ENCODE data around the gene MIS18BP1.
"Not testable (repeated sequence)": the region's sequence is repeated elsewhere in the genome, so short reads cannot be mapped to it uniquely, and the experiment has no call there.

MIS18BP1 gene

GRCh38 chr14:45246151-45246550, 6.9 kb downstream of the MIS18BP1 start:
- no peak for DNase-seq (ENCODE audit: low read depth)

GRCh38 chr14:45242706-45243105, 10.3 kb downstream of the MIS18BP1 start:
- DNase-seq (ENCODE audit: low read depth), result no peak

GRCh38 chr14:45238988-45239387, 14.0 kb downstream of the MIS18BP1 start:
- no peak for DNase-seq (ENCODE audit: low read depth)

- no peak for DNase-seq (ENCODE audit: low read depth)
Observed at GRCh38 chr14:45227566-45227965, 25.4 kb downstream of the MIS18BP1 start.

- no peak for DNase-seq (ENCODE audit: low read depth)
Observed at GRCh38 chr14:45222485-45223262, 30.3 kb downstream of the MIS18BP1 start.

GRCh38 chr14:45214341-45214740, 38.7 kb downstream of the MIS18BP1 start:
- DNase-seq (ENCODE audit: low read depth), result not testable (repeated sequence)

- DNase-seq (ENCODE audit: low read depth), result not testable (repeated sequence)
Observed at GRCh38 chr14:45213716-45214115, 39.3 kb downstream of the MIS18BP1 start.

GRCh38 chr14:45212231-45212630, 40.8 kb downstream of the MIS18BP1 start:
- no peak for DNase-seq (ENCODE audit: low read depth)

GRCh38 chr14:45211295-45211694, 41.7 kb downstream of the MIS18BP1 start:
- no peak for DNase-seq (ENCODE audit: low read depth)

GRCh38 chr14:45210159-45210558, 42.8 kb downstream of the MIS18BP1 start:
- no peak for DNase-seq (ENCODE audit: low read depth)

GRCh38 chr14:45204241-45204640, 48.8 kb downstream of the MIS18BP1 start:
- no peak for DNase-seq (ENCODE audit: low read depth)

- peak; percentile 39 for DNase-seq (ENCODE audit: low read depth)
Observed at GRCh38 chr14:45201905-45202304, 51.1 kb downstream of the MIS18BP1 start.

GRCh38 chr14:45199230-45199629, 53.8 kb downstream of the MIS18BP1 start:
- DNase-seq (ENCODE audit: low read depth), result peak; percentile 68

GRCh38 chr14:45198551-45198950, 54.5 kb downstream of the MIS18BP1 start:
- peak; percentile 70 for DNase-seq (ENCODE audit: low read depth)

- no peak for DNase-seq (ENCODE audit: low read depth)
Observed at GRCh38 chr14:45194964-45195363, 58.0 kb downstream of the MIS18BP1 start.

GRCh38 chr14:45185100-45185814, 67.7 kb downstream of the MIS18BP1 start:
- peak; percentile 39 for DNase-seq (ENCODE audit: low read depth)

GRCh38 chr14:45181806-45182205, 71.2 kb downstream of the MIS18BP1 start:
- DNase-seq (ENCODE audit: low read depth), result no peak

GRCh38 chr14:45181329-45181728, 71.7 kb downstream of the MIS18BP1 start:
- DNase-seq (ENCODE audit: low read depth), result peak; percentile 62

- DNase-seq (ENCODE audit: low read depth), result peak; percentile 96
Observed at GRCh38 chr14:45177076-45177475, 75.9 kb downstream of the MIS18BP1 start.

- no peak for DNase-seq (ENCODE audit: low read depth)
Observed at GRCh38 chr14:45169906-45170305, 83.1 kb downstream of the MIS18BP1 start.

- DNase-seq (ENCODE audit: low read depth), result peak; percentile 12
Observed at GRCh38 chr14:45156067-45156466, 96.9 kb downstream of the MIS18BP1 start.
